ENCODE results near the gene SIRPB2.

The SIRPB2 gene

GRCh38 chr20:1438361-1438760 is 52.9 kb downstream of the SIRPB2 start:
- no peak for DNase-seq

- peak; percentile 55 for DNase-seq
Measured at GRCh38 chr20:1437235-1437904, 53.9 kb downstream of the SIRPB2 start.

DNA sequence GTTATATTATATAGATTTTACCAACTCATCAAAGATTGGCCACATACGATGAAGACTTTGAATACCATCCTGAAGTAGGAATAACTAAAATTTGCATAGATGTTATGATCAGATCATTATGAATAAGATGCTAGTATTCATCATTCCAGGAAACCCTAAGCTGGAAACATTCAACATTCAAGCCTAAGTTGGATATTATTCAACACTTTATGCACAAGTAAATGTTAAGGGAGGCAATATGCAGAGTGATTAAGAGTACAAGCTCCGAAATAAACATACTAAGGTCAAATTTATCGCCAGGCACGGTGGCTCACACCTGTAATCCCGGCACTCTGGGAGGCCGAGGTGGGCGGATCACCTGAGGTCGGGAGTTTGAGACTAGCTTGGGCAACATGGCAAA is 55.0 kb downstream of the SIRPB2 start:
- no peak for DNase-seq

- DNase-seq: no peak
Measured at GRCh38 chr20:1435337-1435699, 55.9 kb downstream of the SIRPB2 start.

DNA sequence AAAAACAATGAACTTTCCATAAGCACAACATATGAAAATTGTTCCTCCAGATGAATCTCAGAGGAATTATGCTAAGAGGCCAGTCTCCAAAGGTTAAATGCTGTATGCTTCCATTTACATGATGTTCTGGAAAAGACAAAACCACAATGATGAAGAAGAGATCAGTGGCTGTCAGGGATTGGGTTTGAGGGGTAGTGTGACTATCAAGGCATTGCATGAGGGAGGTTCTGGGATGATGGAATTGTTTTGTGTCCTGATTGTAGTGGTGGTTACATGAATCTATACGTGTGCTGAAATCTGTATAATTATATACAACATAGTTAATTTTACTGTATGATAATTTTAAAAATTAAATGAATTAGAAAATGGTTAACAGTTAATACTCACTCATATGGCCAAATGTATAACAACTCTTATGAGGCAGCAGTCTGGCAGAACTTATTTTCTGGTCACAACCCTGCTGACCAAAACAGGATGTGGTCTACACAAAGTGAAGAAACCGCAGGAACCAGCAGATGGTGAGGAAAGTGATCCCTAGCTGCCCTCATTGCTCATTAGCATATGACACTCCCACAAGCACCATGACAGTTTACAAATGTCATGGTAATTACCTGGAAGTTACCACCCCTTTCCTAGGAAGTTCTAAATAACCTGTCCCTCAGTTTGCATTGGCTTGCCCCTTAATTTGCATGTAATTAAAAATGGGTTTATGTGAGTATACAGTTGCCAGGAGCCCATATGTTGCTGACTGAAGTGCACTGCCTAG is 56.5 kb downstream of the SIRPB2 start:
- DNase-seq: no peak

GRCh38 chr20:1431158-1431557 is 60.1 kb downstream of the SIRPB2 start:
- DNase-seq: no peak

GRCh38 chr20:1430004-1430451 is 61.2 kb downstream of the SIRPB2 start:
- DNase-seq: no peak

GRCh38 chr20:1429143-1429728 is 62.0 kb downstream of the SIRPB2 start:
- DNase-seq: no peak

DNA sequence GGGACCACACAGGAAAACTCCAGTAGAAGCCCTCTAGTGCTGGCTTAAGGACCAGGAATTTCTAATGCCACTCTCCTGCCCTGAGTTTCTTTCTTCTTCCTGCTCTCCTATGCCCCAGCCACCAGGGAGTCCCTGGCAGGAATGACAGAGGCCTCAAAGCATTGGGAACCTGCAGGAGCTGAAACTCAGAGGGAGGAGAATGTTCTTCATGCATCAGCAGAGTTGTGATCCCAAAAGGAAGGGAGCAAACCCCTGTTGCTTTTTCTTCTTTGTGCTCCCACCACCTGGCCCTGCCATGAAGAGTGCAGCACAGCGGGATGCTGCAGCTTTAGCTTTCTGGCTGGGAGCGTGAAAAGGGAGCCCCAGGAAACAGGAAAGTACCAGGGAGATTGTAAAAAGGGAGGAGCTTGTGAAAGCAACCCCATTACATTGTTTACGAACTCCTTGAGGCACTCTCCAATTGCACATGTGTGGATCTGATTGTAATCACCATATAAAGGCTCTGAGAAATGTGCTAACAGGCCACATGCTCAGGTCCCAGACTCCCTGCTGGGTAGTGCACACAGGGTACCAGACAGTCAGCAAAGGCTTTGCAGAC is 63.7 kb downstream of the SIRPB2 start:
- peak; percentile 14 for DNase-seq

GRCh38 chr20:1426231-1426849 is 64.9 kb downstream of the SIRPB2 start:
- no peak for DNase-seq
